Osteocyte (in vitro differentiated cells): ENCODE data around the gene C10orf53. TPM values are rescaled to one million over a fixed set of nuclear protein-coding genes. Genes with fewer than 3 reads are reported as not detected.
A peak's percentile ranks its signal among the peaks of the same experiment; 100 is the strongest.

Experiments used
- DNase-seq: peaks from one replicate; pipeline ENCODE4 v3.0.0; 2021; ENCODE audit warnings: mixed read lengths; ENCODE audit not compliant: unreplicated experiment; ENCODE audit errors: extremely low spot score
- H3K27ac Mint-ChIP-seq: one replicate; pipeline ENCODE4 v1.8.0; 2021; ENCODE audit warnings: mild to moderate bottlenecking, mixed read lengths; ENCODE audit not compliant: unreplicated experiment
- H3K27me3 Mint-ChIP-seq: one replicate; pipeline ENCODE4 v1.8.0; 2021; ENCODE audit warnings: mixed read lengths; ENCODE audit not compliant: unreplicated experiment
- H3K36me3 Mint-ChIP-seq: one replicate; pipeline ENCODE4 v1.8.0; 2021; ENCODE audit warnings: mixed read lengths; ENCODE audit not compliant: unreplicated experiment
- H3K4me1 Mint-ChIP-seq: one replicate; pipeline ENCODE4 v1.8.0; 2021; ENCODE audit warnings: mixed read lengths; ENCODE audit not compliant: unreplicated experiment
- H3K4me3 Mint-ChIP-seq: one replicate; pipeline ENCODE4 v1.8.0; 2021; ENCODE audit warnings: mild to moderate bottlenecking, moderate library complexity, mixed read lengths; ENCODE audit not compliant: unreplicated experiment
- H3K9me3 Mint-ChIP-seq: one replicate; pipeline ENCODE4 v1.8.0; 2021; ENCODE audit warnings: mixed read lengths; ENCODE audit not compliant: unreplicated experiment
- CTCF ChIP-seq: fragments of 200-600 bp; sonication (generic); IDR thresholded peaks from 2 replicates; pipeline ENCODE4 v1.5.0; 2021; ENCODE audit warnings: antibody characterized with exemption, mild to moderate bottlenecking, moderate library complexity
- total RNA-seq: library from RNA; stranded (reverse); gene quantifications from 2 replicates; pipeline ENCODE4 v1.2.1, GENCODE V29; 2021

C10orf53 gene
- total RNA-seq, 1 donor from 2014 or later: not detected

- no peaks in the 10 kb centered on the region for H3K36me3 Mint-ChIP-seq
- no peaks in the 10 kb centered on the region for H3K4me1 Mint-ChIP-seq
- TF ChIP-seq CTCF: no peak
- no peaks in the 10 kb centered on the region for H3K9me3 Mint-ChIP-seq
- no peak overlapping the region for H3K27ac Mint-ChIP-seq
- peaks cover 59% of the 10 kb centered on the region for H3K27me3 Mint-ChIP-seq
- DNase-seq: no peak
- H3K4me3 Mint-ChIP-seq: no peak overlapping the region
Measured at GRCh38 chr10:49694466-49694865, 15.0 kb downstream of the C10orf53 start.

GRCh38 chr10:49696311-49696710 lies 16.9 kb downstream of the C10orf53 start:
- no peaks in the 10 kb centered on the region for H3K9me3 Mint-ChIP-seq
- no peak overlapping the region for H3K27ac Mint-ChIP-seq
- TF ChIP-seq CTCF: no peak
- no peak overlapping the region for H3K4me3 Mint-ChIP-seq
- H3K36me3 Mint-ChIP-seq: no peaks in the 10 kb centered on the region
- peaks cover 45% of the 10 kb centered on the region for H3K27me3 Mint-ChIP-seq
- no peaks in the 10 kb centered on the region for H3K4me1 Mint-ChIP-seq
- peak; percentile 59 for DNase-seq

- peaks cover 37% of the 10 kb centered on the region for H3K27me3 Mint-ChIP-seq
- no peaks in the 10 kb centered on the region for H3K9me3 Mint-ChIP-seq
Measured at GRCh38 chr10:49698679-49699078, 19.2 kb downstream of the C10orf53 start.

GRCh38 chr10:49700211-49700610 lies 20.8 kb downstream of the C10orf53 start:
- no peak for TF ChIP-seq CTCF
- no peaks in the 10 kb centered on the region for H3K36me3 Mint-ChIP-seq
- no peak overlapping the region for H3K4me3 Mint-ChIP-seq
- DNase-seq: peak; percentile 59
- H3K27me3 Mint-ChIP-seq: peaks cover 36% of the 10 kb centered on the region
- H3K9me3 Mint-ChIP-seq: peaks cover under 1% of the 10 kb centered on the region
- no peaks in the 10 kb centered on the region for H3K4me1 Mint-ChIP-seq
- H3K27ac Mint-ChIP-seq: no peak overlapping the region

More at GRCh38 chr10:49698679-49699078, 19.2 kb downstream of the C10orf53 start:
- peak; percentile 42 for DNase-seq
- TF ChIP-seq CTCF: no peak
- no peaks in the 10 kb centered on the region for H3K4me1 Mint-ChIP-seq
- H3K4me3 Mint-ChIP-seq: no peak overlapping the region
- no peak overlapping the region for H3K27ac Mint-ChIP-seq
- no peaks in the 10 kb centered on the region for H3K36me3 Mint-ChIP-seq

GRCh38 chr10:49700997-49701396 lies 21.5 kb downstream of the C10orf53 start:
- no peak for DNase-seq
- no peaks in the 10 kb centered on the region for H3K4me1 Mint-ChIP-seq
- peaks cover 35% of the 10 kb centered on the region for H3K27me3 Mint-ChIP-seq
- no peak for TF ChIP-seq CTCF
- peaks cover 6% of the 10 kb centered on the region for H3K9me3 Mint-ChIP-seq
- no peaks in the 10 kb centered on the region for H3K36me3 Mint-ChIP-seq
- H3K27ac Mint-ChIP-seq: no peak overlapping the region
- H3K4me3 Mint-ChIP-seq: no peak overlapping the region
